HG03457 (cell line): Measurements from ENCODE around the gene CACNA2D1.

Source experiments
- ATAC-seq: cut with Tn5 transposase; IDR thresholded peaks from one replicate; pipeline ENCODE4 v1.9.1; 2021; ENCODE audit warnings: moderate number of reproducible peaks; ENCODE audit not compliant: unreplicated experiment

Gene CACNA2D1

GRCh38 chr7:82347808-82348207 lies 95.8 kb downstream of the CACNA2D1 start:
- ATAC-seq = no peak

GRCh38 chr7:82345886-82346285 lies 97.7 kb downstream of the CACNA2D1 start:
- no peak for ATAC-seq

- ATAC-seq = no peak
Observed at GRCh38 chr7:82343716-82344115, 99.9 kb downstream of the CACNA2D1 start.

GRCh38 chr7:82339958-82340357 lies 103.6 kb downstream of the CACNA2D1 start:
- ATAC-seq = no peak

- no peak for ATAC-seq
Observed at GRCh38 chr7:82335927-82336326, 107.7 kb downstream of the CACNA2D1 start.

- no peak for ATAC-seq
Observed at GRCh38 chr7:82335001-82335400, 108.6 kb downstream of the CACNA2D1 start.

- no peak for ATAC-seq
Observed at GRCh38 chr7:82331234-82331633, 112.3 kb downstream of the CACNA2D1 start.

GRCh38 chr7:82330706-82331215 lies 112.8 kb downstream of the CACNA2D1 start:
- no peak for ATAC-seq

GRCh38 chr7:82327898-82328297 lies 115.7 kb downstream of the CACNA2D1 start:
- no peak for ATAC-seq

GRCh38 chr7:82325416-82325815 lies 118.2 kb downstream of the CACNA2D1 start:
- ATAC-seq = no peak

- ATAC-seq = no peak
Observed at GRCh38 chr7:82323806-82324205, 119.8 kb downstream of the CACNA2D1 start.

GRCh38 chr7:82319674-82320118 lies 123.9 kb downstream of the CACNA2D1 start:
- ATAC-seq = no peak

- ATAC-seq = no peak
Observed at GRCh38 chr7:82318786-82319185, 124.8 kb downstream of the CACNA2D1 start.

GRCh38 chr7:82317760-82318159 lies 125.8 kb downstream of the CACNA2D1 start:
- ATAC-seq = no peak

GRCh38 chr7:82317257-82317721 lies 126.3 kb downstream of the CACNA2D1 start:
- no peak for ATAC-seq

- no peak for ATAC-seq
Observed at GRCh38 chr7:82313269-82313668, 130.3 kb downstream of the CACNA2D1 start.

- ATAC-seq = no peak
Observed at GRCh38 chr7:82312646-82313045, 130.9 kb downstream of the CACNA2D1 start.

- ATAC-seq = no peak
Observed at GRCh38 chr7:82305347-82306005, 138.1 kb downstream of the CACNA2D1 start.

- ATAC-seq = no peak
Observed at GRCh38 chr7:82294865-82295264, 148.7 kb downstream of the CACNA2D1 start.

- no peak for ATAC-seq
Observed at GRCh38 chr7:82294382-82294784, 149.2 kb downstream of the CACNA2D1 start.

- no peak for ATAC-seq
Observed at GRCh38 chr7:82293467-82293866, 150.1 kb downstream of the CACNA2D1 start.

GRCh38 chr7:82291931-82292330 lies 151.6 kb downstream of the CACNA2D1 start:
- ATAC-seq = no peak

GRCh38 chr7:82289889-82290288 lies 153.7 kb downstream of the CACNA2D1 start:
- ATAC-seq = no peak
